Measurements from ENCODE around the gene RGPD3. TPM values are rescaled to one million over a fixed set of nuclear protein-coding genes. Genes with fewer than 3 reads are reported as not detected.
A peak's percentile ranks its signal among the peaks of the same experiment; 100 is the strongest.
"Not testable (repeated sequence)": the region's sequence is repeated elsewhere in the genome, so short reads cannot be mapped to it uniquely, and the experiment has no call there.

Gene RGPD3
- total RNA-seq, 1 experiment from 2014 or later = 0.07 TPM

DNA sequence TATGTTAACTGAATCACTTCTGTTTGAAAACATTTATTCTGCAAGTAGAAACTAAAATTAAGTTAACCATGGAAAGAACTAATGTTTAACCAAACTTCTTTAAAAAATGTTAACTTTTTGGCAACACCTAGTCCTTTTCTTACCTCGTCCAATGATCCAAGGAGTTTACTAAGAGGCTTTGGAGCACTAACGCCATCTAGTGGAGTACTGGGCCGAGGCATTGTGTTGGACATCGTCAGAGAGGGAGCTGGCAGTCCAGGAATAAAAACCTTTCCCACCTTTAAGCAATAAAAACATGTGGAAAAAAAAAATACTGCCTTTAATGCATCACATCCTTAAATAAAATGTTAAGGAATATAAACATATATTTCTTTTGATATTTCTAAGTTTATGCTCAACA, 2.4 kb upstream of the RGPD3 start:
- H3K9me3 Mint-ChIP-seq; H3K4me3 Mint-ChIP-seq; H3K36me3 Mint-ChIP-seq; H3K4me1 Mint-ChIP-seq; POLR2A ChIA-PET; CTCF ChIA-PET; H3K27ac Mint-ChIP-seq; H3K27me3 Mint-ChIP-seq (ENCODE audit: low read depth): not testable (repeated sequence)
- ATAC-seq (peak; percentile 82), DNase-seq (ENCODE audit: low spot score) (peak; percentile 76)

GRCh38 chr2:106467516-106467915, 697 bp downstream of the RGPD3 start:
- H3K27me3 Mint-ChIP-seq (ENCODE audit: low read depth); H3K4me3 Mint-ChIP-seq; H3K4me1 Mint-ChIP-seq; ATAC-seq; H3K36me3 Mint-ChIP-seq; H3K27ac Mint-ChIP-seq; H3K9me3 Mint-ChIP-seq; CTCF ChIA-PET; DNase-seq (ENCODE audit: low spot score); POLR2A ChIA-PET: not testable (repeated sequence)

GRCh38 chr2:106461882-106462281, 6.3 kb downstream of the RGPD3 start:
- H3K4me3 Mint-ChIP-seq; H3K4me1 Mint-ChIP-seq; H3K27ac Mint-ChIP-seq; H3K27me3 Mint-ChIP-seq (ENCODE audit: low read depth); H3K36me3 Mint-ChIP-seq; POLR2A ChIA-PET; H3K9me3 Mint-ChIP-seq: not testable (repeated sequence)
- DNase-seq (ENCODE audit: low spot score) (peak; percentile 49), ATAC-seq (peak; percentile 65)
- CTCF ChIA-PET = interaction anchor here (0.7 to 1.1 kb wide), 4 partner anchors 81 to 357 kb away, joined by 3 to 7 read pairs (median 3); no protein-coding TSS in a partner anchor

- CTCF ChIA-PET; H3K4me3 Mint-ChIP-seq; POLR2A ChIA-PET; ATAC-seq; H3K36me3 Mint-ChIP-seq; DNase-seq (ENCODE audit: low spot score); H3K27ac Mint-ChIP-seq; H3K9me3 Mint-ChIP-seq; H3K27me3 Mint-ChIP-seq (ENCODE audit: low read depth); H3K4me1 Mint-ChIP-seq: not testable (repeated sequence)
These were observed 77.5 kb downstream of the RGPD3 start for GRCh38 chr2:106390680-106391079.

DNA sequence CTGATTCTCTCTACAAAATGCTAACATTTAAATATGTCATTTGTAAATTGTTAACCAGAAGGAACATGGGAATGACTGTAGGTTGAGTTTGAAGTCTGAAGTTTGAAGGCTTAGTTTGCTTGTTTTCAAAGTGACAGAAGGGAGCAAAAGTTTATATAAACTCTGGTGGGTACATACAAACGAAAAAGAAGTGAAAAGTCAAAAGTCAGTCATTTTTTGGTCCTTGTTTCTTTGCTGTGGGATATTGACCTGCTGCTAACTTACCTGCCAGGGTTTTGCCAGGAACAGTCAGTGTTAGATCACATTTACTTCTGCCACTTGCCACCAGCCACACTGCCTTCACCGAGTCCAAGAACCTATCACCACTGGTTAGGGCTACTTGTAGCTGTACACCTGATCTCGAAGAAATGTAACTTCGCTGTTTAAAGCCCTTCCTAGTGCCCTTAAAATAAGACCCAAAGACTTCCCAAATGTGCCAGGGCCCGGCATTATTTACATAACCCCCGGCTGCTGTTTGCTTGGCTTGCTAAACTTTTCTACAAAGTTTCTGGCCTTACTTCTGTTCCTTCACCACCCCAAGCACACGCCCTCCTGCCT, 79.3 kb downstream of the RGPD3 start:
- DNase-seq (ENCODE audit: low spot score); H3K36me3 Mint-ChIP-seq; POLR2A ChIA-PET; CTCF ChIA-PET; H3K27ac Mint-ChIP-seq; H3K4me3 Mint-ChIP-seq; ATAC-seq; H3K27me3 Mint-ChIP-seq (ENCODE audit: low read depth); H3K9me3 Mint-ChIP-seq: not testable (repeated sequence)
- peaks cover 13% of the 10 kb centered on the region for H3K4me1 Mint-ChIP-seq

DNA sequence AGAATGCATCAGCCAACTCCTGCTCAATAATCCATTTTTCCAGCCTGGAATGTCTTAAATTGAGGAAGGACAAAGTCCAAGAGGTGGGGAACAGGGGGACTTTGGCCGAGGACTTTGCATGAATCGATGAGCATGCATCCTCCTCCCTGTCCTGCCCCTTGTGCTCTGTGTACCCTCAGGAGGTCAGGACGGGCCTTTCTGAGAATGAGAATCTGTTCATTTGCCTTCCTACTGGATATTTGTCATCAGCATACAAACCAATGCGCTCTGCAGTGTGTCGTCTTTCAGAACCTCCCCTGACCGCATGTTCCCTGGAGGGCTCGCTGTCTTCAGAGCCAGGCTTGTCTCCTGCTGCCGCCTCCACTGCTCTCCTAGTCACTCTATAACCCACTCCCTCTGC, 83.7 kb downstream of the RGPD3 start:
- H3K4me3 Mint-ChIP-seq; CTCF ChIA-PET; H3K27me3 Mint-ChIP-seq (ENCODE audit: low read depth); H3K27ac Mint-ChIP-seq; DNase-seq (ENCODE audit: low spot score); H3K36me3 Mint-ChIP-seq; POLR2A ChIA-PET; H3K9me3 Mint-ChIP-seq; ATAC-seq: not testable (repeated sequence)
- H3K4me1 Mint-ChIP-seq = peaks cover 19% of the 10 kb centered on the region

- H3K36me3 Mint-ChIP-seq; H3K4me3 Mint-ChIP-seq; H3K9me3 Mint-ChIP-seq; POLR2A ChIA-PET; DNase-seq (ENCODE audit: low spot score); CTCF ChIA-PET; H3K27ac Mint-ChIP-seq; H3K27me3 Mint-ChIP-seq (ENCODE audit: low read depth); ATAC-seq: not testable (repeated sequence)
- H3K4me1 Mint-ChIP-seq = peaks cover 19% of the 10 kb centered on the region
These were observed 86.3 kb downstream of the RGPD3 start for GRCh38 chr2:106381867-106382266.

DNA sequence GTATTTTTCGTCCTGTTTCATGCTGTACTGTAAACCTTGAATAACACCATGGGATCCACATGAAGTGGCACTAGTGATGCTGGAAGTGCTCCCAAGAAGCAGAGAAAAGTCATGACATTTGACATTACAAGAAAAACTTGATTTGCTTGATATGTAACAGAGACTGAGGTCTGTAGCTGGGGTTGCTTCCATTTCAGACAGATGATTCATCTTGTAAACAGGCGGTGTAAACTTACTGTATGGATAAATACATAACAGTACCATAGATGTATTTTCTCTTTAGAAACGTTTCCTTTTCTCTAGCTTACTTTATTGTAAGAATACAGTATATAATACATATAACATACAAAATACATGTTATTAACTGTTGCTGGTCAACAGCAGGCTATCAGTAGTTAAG, 88.6 kb downstream of the RGPD3 start:
- H3K27me3 Mint-ChIP-seq (ENCODE audit: low read depth); DNase-seq (ENCODE audit: low spot score); H3K9me3 Mint-ChIP-seq; ATAC-seq; H3K27ac Mint-ChIP-seq; H3K4me3 Mint-ChIP-seq; CTCF ChIA-PET; H3K36me3 Mint-ChIP-seq; POLR2A ChIA-PET: not testable (repeated sequence)
- H3K4me1 Mint-ChIP-seq = peaks cover 21% of the 10 kb centered on the region

GRCh38 chr2:106369182-106369581, 99.0 kb downstream of the RGPD3 start:
- H3K9me3 Mint-ChIP-seq = not testable (repeated sequence)

More at GRCh38 chr2:106369182-106369581, 99.0 kb downstream of the RGPD3 start:
- DNase-seq (ENCODE audit: low spot score); H3K4me1 Mint-ChIP-seq; H3K4me3 Mint-ChIP-seq; POLR2A ChIA-PET; H3K36me3 Mint-ChIP-seq; CTCF ChIA-PET; H3K27me3 Mint-ChIP-seq (ENCODE audit: low read depth); ATAC-seq; H3K27ac Mint-ChIP-seq: not testable (repeated sequence)
